HG03439 (cell line): ENCODE data around the gene PRSS27.

Experiments
- ATAC-seq: cut with Tn5 transposase; IDR thresholded peaks from one replicate; pipeline ENCODE4 v1.9.1; 2021; ENCODE audit warnings: mild to moderate bottlenecking, moderate library complexity; ENCODE audit not compliant: unreplicated experiment

Gene PRSS27

GRCh38 chr16:2720064-2720457 is at the start of gene PRSS27:
TSS of gene PRSS27 (minus strand) at chr16:2720224. CDS start at chr16:2720160, 64 bp downstream.
- ATAC-seq, result no peak

GRCh38 chr16:2769675-2770056 is 49.6 kb upstream of the PRSS27 start:
- no peak for ATAC-seq

GRCh38 chr16:2769100-2769529 is 49.1 kb upstream of the PRSS27 start:
- ATAC-seq, result no peak

- ATAC-seq, result no peak
Observed at GRCh38 chr16:2768403-2769089, 48.5 kb upstream of the PRSS27 start.

GRCh38 chr16:2767891-2768290 is 47.9 kb upstream of the PRSS27 start:
- no peak for ATAC-seq

GRCh38 chr16:2767140-2767731 is 47.2 kb upstream of the PRSS27 start:
- no peak for ATAC-seq

GRCh38 chr16:2766430-2767139 is 46.6 kb upstream of the PRSS27 start:
- no peak for ATAC-seq

GRCh38 chr16:2765462-2766404 is 45.7 kb upstream of the PRSS27 start:
- no peak for ATAC-seq

- ATAC-seq, result no peak
Observed at GRCh38 chr16:2764718-2765117, 44.7 kb upstream of the PRSS27 start.

GRCh38 chr16:2763173-2763572 is 43.1 kb upstream of the PRSS27 start:
- ATAC-seq, result no peak

- ATAC-seq, result no peak
Observed at GRCh38 chr16:2762711-2763110, 42.7 kb upstream of the PRSS27 start.

- ATAC-seq, result no peak
Observed at GRCh38 chr16:2761886-2762583, 42.0 kb upstream of the PRSS27 start.

GRCh38 chr16:2761472-2761871 is 41.4 kb upstream of the PRSS27 start:
- ATAC-seq, result no peak

- no peak for ATAC-seq
Observed at GRCh38 chr16:2757344-2757743, 37.3 kb upstream of the PRSS27 start.

- no peak for ATAC-seq
Observed at GRCh38 chr16:2756288-2757015, 36.4 kb upstream of the PRSS27 start.

- no peak for ATAC-seq
Observed at GRCh38 chr16:2755158-2755557, 35.1 kb upstream of the PRSS27 start.

GRCh38 chr16:2753733-2754020 is 33.7 kb upstream of the PRSS27 start:
- ATAC-seq, result no peak

GRCh38 chr16:2752850-2753732 is 33.1 kb upstream of the PRSS27 start:
- ATAC-seq, result peak; percentile 54
